GM21576 (cell line): ENCODE measurements around the gene NCAPG2.
"Not testable (repeated sequence)": the region's sequence is repeated elsewhere in the genome, so short reads cannot be mapped to it uniquely, and the experiment has no call there.

ENCODE experiments used
- ATAC-seq: cut with Tn5 transposase; IDR thresholded peaks from one replicate; pipeline ENCODE4 v1.9.1; 2021; ENCODE audit warnings: mild to moderate bottlenecking, moderate library complexity; ENCODE audit not compliant: unreplicated experiment

The NCAPG2 gene

DNA sequence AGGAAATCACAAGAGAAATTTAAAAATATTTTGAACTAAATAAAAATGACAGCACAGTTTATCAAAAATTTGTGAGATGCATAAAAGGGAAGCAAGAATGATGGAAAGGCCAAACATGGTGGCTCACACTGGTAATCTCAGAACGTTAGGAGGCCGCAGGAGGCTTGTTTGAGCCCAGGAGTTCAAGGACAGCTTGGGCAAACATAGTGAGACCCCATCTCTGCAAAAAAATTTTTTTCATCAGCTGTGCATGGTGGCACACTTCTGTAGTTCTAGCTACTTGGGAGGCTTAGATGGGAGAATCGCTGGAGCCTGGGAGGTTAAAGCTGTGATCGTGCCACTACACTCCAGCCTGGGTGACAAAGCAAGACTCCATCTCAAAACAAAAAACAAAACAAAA, 62.5 kb downstream of the NCAPG2 start:
- no peak for ATAC-seq

DNA sequence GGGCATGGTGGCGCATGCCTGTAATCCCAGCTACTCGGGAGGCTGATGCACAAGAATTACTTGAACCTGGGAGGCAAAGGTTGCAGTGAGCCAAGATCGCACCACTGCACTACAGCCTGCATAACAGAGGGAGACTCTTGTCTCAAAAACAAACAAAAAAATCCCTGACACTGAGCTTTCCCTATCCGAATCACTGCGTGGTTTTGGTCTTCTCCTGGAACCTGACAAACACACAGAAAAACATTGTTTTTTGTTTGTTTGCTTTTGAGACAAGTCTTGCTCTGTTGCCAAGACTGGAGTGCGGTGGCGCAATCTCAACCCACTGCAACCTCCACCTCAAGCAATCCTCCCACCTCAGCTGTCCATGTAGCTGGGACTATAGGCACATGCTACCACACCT, 66.6 kb downstream of the NCAPG2 start:
- no peak for ATAC-seq

DNA sequence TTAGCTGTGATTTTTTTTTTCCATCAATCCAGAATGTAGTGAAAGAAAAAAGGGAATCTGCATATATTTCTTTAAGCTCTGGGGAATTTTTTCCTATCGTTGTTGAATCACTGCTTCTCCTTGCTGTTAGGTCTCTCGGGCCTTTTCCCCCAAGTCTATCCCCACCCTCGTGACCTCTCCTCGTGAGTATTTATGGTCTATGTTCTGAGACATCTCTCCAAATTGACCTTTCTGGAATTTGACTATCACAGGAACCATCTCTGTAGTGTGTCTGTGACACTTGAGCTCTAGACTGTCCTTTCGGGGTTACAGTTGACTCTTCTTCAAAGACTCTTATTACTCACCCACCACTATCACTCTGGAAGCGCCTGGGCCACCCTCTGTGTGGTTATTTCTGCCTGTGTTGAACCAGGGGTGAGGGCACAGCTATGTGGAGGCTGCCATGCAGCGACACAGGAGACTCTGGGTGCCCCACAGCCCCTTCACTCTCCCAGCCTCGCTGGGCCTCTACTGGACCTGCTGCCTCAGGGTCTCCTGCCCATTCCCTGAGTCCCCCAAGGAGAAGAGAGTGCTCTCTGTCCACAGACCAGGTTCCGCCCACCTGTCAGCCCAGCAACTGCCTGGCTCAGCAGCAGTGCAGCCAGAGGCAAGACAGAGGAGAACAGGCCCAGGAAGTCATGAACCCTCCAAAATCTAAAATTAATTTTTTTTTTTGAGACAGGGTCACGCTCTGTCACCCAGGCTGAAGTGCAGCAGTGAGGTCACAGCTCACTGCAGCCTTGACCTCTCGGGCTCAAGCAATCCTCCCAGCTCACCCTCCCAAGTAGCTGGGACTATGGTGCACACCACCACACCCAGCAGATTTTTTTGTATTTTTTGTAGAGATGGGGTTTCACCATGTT, 71.3 kb downstream of the NCAPG2 start:
- ATAC-seq = peak; percentile 86

DNA sequence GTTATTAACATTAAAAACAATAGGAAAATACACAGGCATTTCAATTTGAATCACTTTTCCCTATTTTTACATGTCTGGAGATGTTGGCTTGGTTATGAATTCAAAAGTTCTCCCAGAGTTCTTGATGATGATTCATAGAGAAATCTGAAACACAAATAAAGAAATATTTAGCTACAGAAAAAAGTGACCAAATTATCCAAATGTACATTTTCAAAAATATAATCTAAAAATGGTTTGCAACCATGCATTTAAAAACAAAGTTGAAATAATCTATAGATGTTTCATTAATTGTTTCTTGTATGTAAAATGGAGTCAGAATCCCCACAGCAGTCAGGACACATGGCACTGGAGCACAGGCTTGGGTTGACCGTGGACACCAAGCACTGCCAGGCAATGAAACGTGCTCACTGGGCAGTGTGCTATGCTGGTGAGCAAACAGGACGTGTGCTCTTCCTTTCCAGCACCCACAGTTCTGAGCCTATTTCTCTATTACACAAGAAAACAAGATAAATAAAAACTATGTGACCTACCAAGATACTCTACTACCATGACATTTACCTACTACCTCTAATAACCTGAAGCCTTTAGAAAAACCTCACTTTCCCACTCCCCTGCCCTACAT, 72.9 kb downstream of the NCAPG2 start:
- no peak for ATAC-seq

DNA sequence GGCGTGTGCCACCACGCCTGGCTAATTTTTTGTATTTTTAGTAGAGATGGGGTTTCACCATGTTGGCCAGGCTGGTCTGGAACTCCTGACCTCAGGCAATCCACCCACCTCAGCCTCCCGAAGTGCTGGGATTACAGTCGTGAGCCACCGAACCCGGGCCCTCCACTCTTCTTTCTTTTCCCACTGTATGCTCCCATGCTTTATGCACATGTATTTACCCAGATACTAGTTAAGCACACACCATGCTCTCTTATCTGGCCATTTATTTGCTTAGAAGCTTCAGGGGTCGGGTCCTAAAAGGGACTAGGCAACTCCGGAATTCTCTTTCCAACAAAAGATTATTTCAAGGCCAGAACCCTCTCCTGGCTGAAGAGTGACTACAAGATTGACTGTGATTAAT, 78.3 kb downstream of the NCAPG2 start:
- ATAC-seq = not testable (repeated sequence)

DNA sequence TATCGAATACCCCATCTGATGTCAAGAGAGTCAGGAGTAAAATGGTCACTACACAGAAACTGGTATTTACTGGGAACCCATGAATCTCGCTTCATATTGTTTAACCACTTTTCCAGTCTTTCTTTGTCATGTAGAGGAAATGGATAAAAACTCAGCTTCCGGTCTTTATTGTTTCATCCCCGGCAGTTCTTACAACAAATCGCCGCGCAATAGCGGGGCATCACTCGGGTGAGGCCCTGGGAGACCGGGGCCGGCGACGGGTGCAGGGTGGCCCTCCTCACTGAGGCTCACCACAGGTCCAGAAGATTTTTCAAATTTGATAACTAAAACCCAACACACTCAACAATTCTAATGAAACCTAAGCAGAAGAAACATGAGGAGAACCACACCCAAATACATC, 81.4 kb downstream of the NCAPG2 start:
- no peak for ATAC-seq

DNA sequence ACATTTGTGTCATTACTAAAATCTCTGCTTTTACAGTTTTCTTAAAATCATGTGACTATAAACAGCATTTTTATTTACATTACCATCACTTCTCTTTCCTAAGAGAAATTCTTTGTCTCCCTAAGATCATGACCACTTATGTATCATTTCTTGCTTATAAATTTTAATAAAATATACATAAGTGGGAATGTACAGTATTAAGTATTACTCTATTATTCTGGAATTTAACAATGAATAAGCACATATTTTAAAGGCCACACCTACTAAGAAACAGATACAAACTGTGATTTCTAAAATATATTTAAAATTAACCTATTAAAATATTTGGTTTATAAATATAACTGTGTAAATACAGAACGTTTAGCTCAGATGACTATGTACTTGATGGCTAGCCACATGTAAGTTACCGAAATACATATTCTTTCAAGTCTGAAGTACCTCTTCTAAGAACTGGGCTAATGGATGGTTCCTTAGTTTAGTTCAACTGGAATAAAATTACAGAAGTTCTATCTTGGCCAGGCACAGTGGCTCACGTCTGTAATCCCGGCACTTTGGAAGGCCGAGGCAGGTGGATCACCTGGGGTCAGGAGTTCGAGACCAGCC, 83.7 kb downstream of the NCAPG2 start:
- no peak for ATAC-seq

DNA sequence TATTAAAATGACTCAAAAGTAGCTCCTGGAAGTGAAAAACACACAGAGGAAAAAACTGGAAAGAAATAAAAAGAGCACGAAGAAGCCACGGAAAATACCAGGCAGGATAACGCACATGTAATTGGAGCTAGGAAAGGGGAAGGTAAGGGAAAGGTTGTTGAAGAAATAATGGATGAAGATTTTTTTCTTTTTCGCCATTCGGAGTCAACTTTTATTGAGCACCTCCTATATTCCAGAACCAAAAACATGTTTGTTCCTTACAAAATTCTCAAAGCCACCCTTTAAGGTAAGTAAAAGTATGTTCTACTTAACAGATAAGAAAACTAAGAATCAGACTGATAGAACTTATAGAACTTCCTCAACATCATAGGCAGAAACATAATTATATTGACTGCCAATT, 84.2 kb downstream of the NCAPG2 start:
- no peak for ATAC-seq

DNA sequence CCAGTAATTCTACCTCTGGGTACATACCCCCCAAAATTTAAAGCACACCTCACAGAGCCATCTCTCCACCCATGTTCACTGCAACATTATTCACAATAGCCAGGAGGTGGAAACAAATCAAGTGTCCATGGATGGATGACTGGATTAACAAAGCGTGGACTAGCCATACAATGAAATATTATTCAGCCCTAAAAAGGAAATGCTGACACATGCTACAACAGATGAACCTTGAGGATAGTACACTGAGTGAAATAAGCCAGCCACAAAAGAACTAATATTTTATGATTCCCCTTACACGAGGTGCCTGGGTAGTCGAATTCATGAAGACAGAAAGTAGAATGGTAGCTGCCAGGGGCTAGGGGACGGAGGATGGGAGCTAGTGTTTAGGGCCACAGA, 85.9 kb downstream of the NCAPG2 start:
- no peak for ATAC-seq

DNA sequence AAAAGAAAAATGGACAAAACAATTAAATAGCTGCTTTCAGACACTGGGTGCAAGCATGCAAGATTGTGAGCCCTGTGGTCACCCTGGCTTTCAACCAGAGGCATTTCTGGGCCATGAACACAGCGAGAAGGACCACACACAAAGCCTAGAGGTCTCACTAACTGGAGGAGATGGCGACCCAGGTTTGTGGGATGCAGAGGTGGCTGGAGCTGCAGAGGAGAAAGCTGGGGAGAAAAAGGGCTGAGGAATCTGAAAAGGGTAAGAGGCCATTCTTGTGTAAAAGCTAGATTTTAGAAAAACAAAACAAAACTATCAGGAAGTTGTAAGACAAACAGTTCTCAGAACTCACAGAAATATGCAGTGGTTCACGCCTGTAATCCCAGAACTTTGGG, 86.9 kb downstream of the NCAPG2 start:
- no peak for ATAC-seq

DNA sequence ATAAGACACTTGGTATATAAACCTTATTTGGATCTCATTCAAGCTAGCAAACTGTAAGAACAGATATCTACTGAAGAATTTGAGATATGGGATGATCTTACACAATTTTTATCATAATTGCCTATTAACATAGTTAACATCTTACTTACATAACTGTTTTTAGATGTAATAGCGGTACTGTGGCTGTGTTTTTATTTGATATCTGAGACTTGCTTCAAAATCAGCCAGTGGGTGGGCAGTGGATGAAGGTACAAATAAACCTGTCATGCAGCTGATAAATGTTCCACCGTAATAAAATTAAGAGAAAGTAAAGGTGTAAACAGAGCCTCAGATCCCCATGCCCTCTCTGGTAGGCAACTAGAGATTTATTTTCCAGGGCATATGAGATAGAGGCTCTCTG, 88.6 kb downstream of the NCAPG2 start:
- ATAC-seq = no peak

DNA sequence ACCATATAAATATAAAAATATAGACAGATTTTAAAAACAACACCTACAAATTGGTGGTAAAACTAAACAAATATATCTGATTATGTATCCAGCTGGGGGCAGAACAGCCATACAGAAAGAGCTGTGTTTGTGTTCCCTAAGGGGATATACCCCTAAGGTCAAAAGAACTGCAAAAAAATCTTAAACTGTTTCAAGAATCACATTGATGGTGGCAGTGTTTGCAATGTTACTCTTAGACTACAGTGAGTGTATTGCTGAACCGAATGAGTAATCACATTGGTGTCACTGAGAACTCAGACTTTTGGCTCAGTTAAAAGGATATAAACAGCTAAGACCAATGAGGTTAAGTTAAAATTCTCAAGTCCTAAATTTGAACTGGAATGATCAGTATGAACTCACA, 89.9 kb downstream of the NCAPG2 start:
- no peak for ATAC-seq

DNA sequence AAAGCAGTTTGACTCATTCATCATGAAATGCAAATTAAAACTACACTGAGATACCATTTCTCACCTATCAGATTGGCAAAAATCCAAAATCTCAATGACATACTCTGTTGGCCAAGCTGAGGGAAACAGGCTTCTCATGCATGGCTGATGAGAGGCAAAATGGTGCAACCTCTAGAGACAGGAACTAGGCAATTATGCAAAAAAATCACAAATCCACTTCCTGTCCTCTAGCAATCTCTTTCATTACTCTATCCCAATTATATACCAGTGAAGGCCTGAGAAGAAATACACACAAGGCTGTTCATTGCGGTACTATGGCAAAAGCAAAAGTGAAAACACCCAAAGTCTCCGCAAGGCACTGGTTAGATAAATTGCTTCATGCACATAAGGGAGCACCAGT, 91.1 kb downstream of the NCAPG2 start:
- peak; percentile 86 for ATAC-seq

DNA sequence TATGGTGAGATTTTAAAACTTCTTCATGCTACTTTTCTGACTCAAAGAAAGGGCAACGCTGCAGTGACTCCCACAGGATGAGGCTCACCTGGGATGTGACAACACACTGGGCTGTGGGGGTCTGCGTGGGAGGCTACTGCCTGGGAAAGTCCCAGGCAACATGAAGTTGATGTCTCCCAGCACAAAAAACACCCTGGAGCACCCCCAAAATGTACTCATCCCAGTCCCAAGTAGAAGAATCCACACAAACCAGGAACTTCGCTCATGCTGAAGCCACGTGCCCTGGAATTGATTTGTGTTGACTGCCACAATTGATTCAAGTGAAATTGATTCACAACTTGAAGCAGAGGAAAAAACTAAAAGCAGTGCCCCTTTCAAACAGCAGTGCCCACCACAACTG, 92.1 kb downstream of the NCAPG2 start:
- ATAC-seq = no peak

DNA sequence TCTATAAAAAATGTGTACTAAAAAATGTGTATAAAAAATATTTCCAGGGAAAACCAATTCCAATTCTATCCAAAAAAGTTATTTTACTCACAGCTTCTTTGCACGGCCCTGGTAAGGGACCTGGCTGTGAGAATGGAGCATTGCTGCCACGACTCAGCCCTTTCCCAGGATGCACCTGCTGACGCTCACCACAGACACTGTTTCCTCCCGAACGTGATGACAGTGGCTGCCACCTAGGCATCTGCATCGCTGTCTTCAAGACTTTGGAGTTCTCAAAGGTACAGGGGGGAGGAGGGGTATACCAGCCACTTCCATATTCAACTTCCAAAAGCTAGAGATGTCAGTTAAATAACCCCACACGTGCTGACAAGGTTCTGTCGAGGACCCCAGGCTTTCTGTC, 93.1 kb downstream of the NCAPG2 start:
- ATAC-seq = no peak

DNA sequence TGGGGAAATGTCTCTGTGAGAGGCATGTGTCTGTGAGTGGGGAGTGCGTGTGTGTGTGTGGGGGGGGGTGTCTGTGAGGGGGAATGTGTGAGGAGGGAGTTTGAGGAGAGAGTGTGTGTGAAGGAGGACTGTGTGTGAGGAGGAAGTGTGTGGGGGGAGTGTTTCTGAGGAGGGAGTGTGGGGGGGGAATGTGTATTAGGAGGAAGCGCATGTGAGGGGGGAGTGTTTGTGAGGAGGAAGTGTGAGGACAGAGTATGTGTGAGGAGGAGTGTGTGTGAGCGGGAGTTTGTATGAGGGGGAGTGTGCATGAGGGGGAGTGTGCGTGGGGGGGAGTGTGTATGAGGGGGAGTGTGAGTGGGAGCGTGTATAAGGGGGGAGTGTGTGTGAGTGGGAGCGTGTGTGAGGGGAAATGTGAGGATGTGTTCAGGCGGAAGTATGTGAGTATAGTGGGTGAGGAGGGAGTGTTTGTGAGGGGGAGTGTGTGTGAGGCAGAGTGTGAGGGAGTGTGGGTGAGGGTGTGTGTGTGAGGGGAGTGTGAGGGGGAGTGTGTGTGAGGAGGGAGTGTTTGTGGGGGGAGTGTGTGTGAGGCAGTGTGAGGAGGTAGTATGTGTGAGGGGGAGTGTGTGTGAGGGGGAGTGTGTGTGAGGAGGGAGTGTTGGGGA, 95.2 kb downstream of the NCAPG2 start:
- no peak for ATAC-seq

DNA sequence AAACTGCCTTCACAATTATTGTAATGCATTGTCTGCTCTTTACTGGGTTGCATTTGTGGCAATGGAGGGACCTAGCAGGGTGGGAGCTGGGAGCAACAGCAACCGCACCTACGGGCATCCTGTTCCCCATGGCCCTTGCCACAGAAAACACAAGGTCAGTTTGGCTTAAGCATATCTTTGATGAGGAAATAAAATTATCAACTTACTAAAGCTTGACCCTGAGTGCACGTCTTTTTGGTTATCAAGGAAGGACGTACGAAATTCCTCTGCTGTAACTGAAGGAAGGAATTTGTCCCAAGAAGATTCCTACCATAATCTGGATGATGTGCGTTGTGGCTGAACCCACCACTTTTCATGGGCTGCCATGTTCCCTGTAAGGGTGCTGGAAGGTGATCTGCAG, 97.0 kb downstream of the NCAPG2 start:
- no peak for ATAC-seq

DNA sequence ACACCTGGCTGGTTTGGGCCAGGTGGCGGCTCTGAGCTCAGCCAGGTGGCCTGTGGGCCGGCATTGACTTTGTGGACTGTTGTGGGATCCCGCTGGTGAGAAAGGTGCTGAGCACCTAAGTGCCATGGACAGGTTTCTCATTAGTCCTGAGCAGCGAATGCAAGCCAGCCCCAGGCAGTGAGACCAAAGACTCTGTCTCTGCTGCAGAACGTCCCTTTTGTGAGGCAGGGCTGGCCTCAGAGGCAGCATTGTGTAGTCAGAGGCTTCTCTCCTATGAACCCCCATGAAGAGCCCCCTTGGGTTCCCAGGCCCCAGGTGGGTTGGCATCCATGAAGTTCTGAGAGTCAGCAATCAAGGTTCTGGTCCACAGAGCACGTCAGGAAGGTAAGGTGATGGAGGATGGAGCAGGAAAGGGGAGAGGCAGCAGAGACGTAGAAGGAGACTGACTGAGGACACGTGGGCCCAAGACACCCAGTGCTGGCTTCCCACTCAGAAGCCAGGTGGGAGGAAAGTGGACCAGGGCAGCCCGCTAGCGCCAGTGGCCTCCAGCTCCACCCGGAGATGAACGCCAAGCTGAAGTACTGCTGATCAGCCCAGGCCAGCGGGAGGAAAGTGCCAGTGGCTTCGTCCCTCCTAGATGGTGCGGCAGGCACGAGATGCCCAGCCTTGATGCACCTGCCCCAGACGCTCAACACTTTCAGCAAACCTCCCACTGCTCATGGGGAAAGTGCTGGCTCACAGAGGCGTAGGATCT, 97.8 kb downstream of the NCAPG2 start:
- no peak for ATAC-seq

DNA sequence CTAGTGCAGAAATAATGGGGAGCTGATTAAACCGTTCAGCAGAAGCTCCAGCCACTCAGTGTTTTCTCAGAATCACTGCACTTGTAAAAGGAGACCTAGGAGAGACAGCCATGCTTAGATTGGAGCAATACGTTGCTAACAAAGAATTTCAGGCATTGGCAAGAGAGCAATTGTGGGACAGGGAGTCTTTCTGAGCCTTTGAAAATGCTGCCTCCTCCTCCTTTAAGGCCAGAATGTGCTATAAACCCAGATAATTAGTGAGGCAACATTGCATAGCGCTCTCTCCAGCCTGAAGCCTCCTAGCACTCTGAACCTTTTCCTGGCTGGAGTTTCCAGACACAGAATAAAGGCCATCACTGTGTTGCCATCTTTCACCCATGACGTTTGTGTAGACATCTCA, 98.5 kb downstream of the NCAPG2 start:
- ATAC-seq = no peak

DNA sequence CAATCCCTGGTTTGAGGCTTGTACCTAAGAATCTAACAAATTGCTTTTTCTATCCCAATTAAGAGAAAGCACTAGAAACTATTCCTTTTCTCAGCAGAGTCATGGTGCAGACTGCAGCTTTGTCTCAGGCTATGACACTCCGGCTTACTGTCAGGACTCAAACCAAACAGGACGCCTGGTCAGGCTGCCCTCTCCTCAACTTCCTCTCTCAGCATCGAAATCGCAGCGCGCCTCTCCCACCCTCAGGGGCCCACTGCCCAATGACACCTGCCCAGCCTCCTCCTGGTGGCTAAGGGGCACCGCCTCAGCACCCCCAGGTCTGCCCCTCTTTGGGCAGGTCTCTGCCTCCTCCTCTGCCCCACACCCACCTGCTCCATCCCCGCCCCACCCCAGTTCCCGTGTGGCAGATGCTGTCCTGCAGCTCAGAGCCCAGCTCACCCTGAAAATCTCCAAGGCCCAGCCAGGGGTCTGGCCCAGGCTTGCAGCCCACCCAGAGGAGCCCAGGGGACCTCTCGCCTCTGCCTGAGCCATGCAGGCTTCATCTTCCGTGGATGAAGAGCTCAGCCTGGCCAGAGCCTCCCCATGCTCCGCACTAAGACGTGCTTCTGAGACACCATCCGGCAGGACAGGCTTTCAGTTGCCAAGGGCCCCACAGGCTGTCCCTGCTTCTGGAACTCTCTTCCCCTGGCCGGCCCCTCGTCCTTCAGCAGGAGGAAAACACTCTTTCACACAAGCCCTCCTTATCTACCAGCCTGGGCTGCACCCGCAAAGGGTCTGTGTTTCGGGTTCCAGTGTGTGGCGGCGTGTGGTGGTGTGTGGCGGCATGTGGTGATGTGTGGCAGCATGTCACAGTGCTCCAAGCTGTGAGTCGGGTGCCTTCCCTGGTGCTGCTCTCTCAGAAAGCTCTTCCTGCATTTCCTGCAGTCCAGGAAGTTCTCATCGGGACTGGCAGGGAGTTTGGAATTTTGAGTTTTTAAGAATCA, 100.5 kb downstream of the NCAPG2 start:
- no peak for ATAC-seq
